Ovary (tissue), 9 donors: Measurements from ENCODE around the gene AKR1C3. TPM values are rescaled to one million over a fixed set of nuclear protein-coding genes. Genes with fewer than 3 reads are reported as not detected.
"Not testable (repeated sequence)": the region's sequence is repeated elsewhere in the genome, so short reads cannot be mapped to it uniquely, and the experiment has no call there.

ENCODE experiments used
- DNase-seq, 5 donors: peaks; one replicate each; pipeline ENCODE4 v3.0.0-alpha.2; 2019 to 2020
- H3K27ac ChIP-seq, 2 donors: fragments of 200-600 bp; one replicate each; pipeline versions ENCODE4 v1.5.1 to v1.8.0; 2019 to 2022
- H3K27me3 ChIP-seq: fragments of 200-600 bp; one replicate; pipeline ENCODE4 v1.8.0; 2022
- H3K36me3 ChIP-seq: fragments of 200-600 bp; sonication (generic); one replicate; pipeline ENCODE4 v1.5.1; 2019
- H3K4me1 ChIP-seq: one replicate; pipeline ENCODE4 v1.8.1; 2013; ENCODE audit warnings: mild to moderate bottlenecking, moderate library complexity; ENCODE audit not compliant: insufficient read depth
- H3K4me3 ChIP-seq: fragments of 200-600 bp; sonication (generic); one replicate; pipeline ENCODE4 v1.5.1; 2017
- H3K9me3 ChIP-seq, 2 donors: fragments of 200-600 bp in 1 of 2; sonication (generic) in 1 of 2; one replicate each; pipeline versions ENCODE4 v1.5.1 to v1.8.1; 2013 to 2019; ENCODE audit warnings: mild to moderate bottlenecking in 1 of 2, moderate library complexity in 1 of 2
- EP300 ChIP-seq: sonication (generic); formaldehyde crosslinking; IDR thresholded peaks from one replicate; pipeline ENCODE4 v1.6.1; 2017; ENCODE audit warnings: antibody characterized with exemption
- POLR2A ChIP-seq: fragments of 450-650 bp; IDR thresholded peaks from one replicate; pipeline ENCODE4 v1.6.1; 2017; ENCODE audit warnings: antibody characterized with exemption, mild to moderate bottlenecking, moderate library complexity
- WGBS, 3 donors: extraction: QIAGEN DNeasy Blood & Tissue Kit in 1 of 3; methylation state at CpG; one replicate each; pipeline versions ENCODE4 v1.1.5 to v1.1.7; 2013 to 2017; 5-methylcytosine and 5-hydroxymethylcytosine counted together
- intact Hi-C, 4 donors: fragments of 100-400 bp; cut with DNase I; formaldehyde crosslinking; loops; one replicate each; pipeline versions ENCODE4 v1.11.0 to v1.15.1; 2022 to 2023
- polyA plus RNA-seq, 2 donors: library from polyadenylated mRNA; stranded (reverse); fragments of 200-250 nt in 1 of 2; fragments of 350-450 nt in 1 of 2; fragmentation: Illumina TruSeq in 1 of 2; extraction: RNeasy Lipid Tissue Mini Kit (QIAGEN cat#74804) in 1 of 2; gene quantifications; one replicate each; pipeline ENCODE4 v1.2.3, GENCODE V29; 2013 to 2014
- total RNA-seq, 7 donors: library from RNA; depleted of rRNA in 2 of 7; stranded (reverse); fragments of >200 nt in 2 of 7; fragmentation: NEBNext Ultra II Directional in 3 of 7; extraction: Animal tissue kit (Norgen Biotek cat#: 25700) in 3 of 7; gene quantifications; one replicate each; pipeline versions ENCODE4 v1.1.0 to v1.2.4, GENCODE V29; 2016 to 2023
- TF ChIP-seq, protein P1 (sequence below), 3 donors: fragments of 450-650 bp in 2 of 3; fragments of 200-600 bp in 1 of 3; IDR thresholded peaks; one replicate each; pipeline versions ENCODE4 v1.5.1 to v1.8.0; 2016 to 2022; ENCODE audit warnings: antibody characterized with exemption in 3 of 3, mild to moderate bottlenecking in 1 of 3
- donor health status: DM: no; HTN: no; CAD: no; lungs with moderate emphysema.
- donor health status: DM: no; HTN: no; CAD: no.
- donor health status: Bipolar disorder and iron deficiency.
- donor health status: DM: yes; HTN: yes; CAD: no.
- donor health status: DM: no; HTN: no; CAD: no.
- donor health status: DM: yes; HTN: yes; CAD: no.

Gene AKR1C3
- total and polyA plus RNA-seq, 9 donors: 10.7 to 26.5 (median 18.5) TPM

DNA sequence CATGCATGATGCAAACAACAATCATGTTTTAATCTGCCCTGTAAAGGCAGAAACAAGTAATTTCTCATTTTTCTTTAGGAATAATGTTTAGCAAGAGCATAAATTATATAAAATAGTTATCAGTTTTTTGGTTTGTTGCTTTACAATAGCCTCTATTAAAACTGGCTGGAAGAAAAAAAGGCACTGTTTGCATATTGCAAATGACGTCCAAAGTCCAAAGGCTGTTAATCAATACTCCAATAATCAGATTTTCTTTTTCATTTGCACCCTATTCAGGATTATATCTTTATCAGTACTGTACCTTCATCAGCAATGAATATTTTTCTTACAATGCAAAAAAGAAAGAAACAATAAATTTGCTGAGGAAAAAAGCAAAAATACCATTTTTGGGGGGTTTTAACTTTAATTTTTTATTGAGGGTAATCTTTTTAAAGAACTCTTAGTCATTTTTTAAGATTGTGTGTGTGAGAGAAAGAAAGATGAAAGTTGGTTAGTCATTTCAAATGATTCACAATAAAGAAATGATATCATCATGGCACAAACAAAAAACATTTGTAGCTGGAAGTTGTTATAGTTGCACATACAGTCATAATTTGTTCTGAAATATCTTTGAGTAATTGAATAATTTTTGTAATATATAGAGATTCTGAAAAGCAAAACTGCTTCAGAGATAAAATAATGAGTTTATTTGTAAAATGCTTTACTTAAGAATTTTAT, 46.1 kb upstream of the AKR1C3 start:
- intact Hi-C loops: no loop called here
- WGBS, 3 donors: 68 to 70% (median 69%) methylated on average over 1 of the region's 1 CpG
- Histone ChIP-seq H3K4me3 (no peak overlapping the region), H3K36me3 (no peaks in the 10 kb centered on the region), H3K27me3 (no peaks in the 10 kb centered on the region), H3K4me1 (no peaks in the 10 kb centered on the region), H3K27ac (no peak overlapping the region), H3K9me3 (no peaks in the 10 kb centered on the region)
- DNase-seq: no peak
- TF ChIP-seq POLR2A: no peak
- no peak for TF ChIP-seq EP300
- TF ChIP-seq, protein P1, sequence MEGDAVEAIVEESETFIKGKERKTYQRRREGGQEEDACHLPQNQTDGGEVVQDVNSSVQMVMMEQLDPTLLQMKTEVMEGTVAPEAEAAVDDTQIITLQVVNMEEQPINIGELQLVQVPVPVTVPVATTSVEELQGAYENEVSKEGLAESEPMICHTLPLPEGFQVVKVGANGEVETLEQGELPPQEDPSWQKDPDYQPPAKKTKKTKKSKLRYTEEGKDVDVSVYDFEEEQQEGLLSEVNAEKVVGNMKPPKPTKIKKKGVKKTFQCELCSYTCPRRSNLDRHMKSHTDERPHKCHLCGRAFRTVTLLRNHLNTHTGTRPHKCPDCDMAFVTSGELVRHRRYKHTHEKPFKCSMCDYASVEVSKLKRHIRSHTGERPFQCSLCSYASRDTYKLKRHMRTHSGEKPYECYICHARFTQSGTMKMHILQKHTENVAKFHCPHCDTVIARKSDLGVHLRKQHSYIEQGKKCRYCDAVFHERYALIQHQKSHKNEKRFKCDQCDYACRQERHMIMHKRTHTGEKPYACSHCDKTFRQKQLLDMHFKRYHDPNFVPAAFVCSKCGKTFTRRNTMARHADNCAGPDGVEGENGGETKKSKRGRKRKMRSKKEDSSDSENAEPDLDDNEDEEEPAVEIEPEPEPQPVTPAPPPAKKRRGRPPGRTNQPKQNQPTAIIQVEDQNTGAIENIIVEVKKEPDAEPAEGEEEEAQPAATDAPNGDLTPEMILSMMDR (IDR thresholded peaks at IDR 0.05): no peak

DNA sequence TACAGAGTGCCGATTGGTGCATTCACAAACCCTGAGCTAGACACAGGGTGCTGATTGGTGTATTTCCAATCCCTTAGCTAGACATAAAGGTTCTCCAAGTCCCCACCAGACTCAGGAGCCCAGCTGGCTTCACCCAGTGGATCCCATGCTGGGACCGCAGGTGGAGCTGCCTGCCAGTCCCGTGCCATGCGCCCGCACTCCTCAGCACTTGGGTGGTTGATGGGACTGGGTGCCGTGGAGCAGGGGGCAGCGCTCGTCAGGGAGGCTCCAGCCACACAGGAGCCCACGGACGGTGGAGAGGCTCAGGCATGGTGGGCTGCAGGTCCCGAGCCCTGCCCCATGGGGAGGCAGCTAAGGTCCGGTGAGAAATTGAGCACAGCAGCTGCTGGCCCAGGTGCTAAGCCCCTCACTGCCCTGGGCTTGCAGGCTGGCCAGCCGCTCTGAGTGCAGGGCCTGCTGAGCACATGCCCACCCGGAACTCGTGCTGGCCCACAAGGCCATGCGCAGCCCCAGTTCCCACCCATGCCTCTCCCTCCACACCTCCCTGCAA, 41.2 kb upstream of the AKR1C3 start:
- intact Hi-C loops, H3K9me3 ChIP-seq, H3K27ac ChIP-seq, H3K4me3 ChIP-seq, H3K27me3 ChIP-seq, H3K36me3 ChIP-seq, H3K4me1 ChIP-seq, DNase-seq: not testable (repeated sequence)
- 94% methylated on average over 11 to 16 of the region's 16 CpGs for WGBS, 3 donors

- DNase-seq, H3K4me1 ChIP-seq, intact Hi-C loops, H3K36me3 ChIP-seq, H3K27ac ChIP-seq, H3K9me3 ChIP-seq, H3K27me3 ChIP-seq, H3K4me3 ChIP-seq: not testable (repeated sequence)
- 67 to 76% (median 72%) methylated on average over 2 of the region's 2 CpGs for WGBS, 3 donors
Observed at GRCh38 chr10:5054831-5055230, 39.4 kb upstream of the AKR1C3 start.

- H3K4me1 ChIP-seq, H3K27me3 ChIP-seq, H3K36me3 ChIP-seq, H3K27ac ChIP-seq, DNase-seq, H3K9me3 ChIP-seq, H3K4me3 ChIP-seq, intact Hi-C loops: not testable (repeated sequence)
- WGBS, 3 donors: 86 to 88% (median 87%) methylated on average over 8 of the region's 8 CpGs
Observed at GRCh38 chr10:5059267-5059666, 34.9 kb upstream of the AKR1C3 start.

- intact Hi-C loops, DNase-seq, H3K9me3 ChIP-seq, H3K4me3 ChIP-seq, H3K27me3 ChIP-seq, H3K4me1 ChIP-seq, H3K36me3 ChIP-seq, H3K27ac ChIP-seq: not testable (repeated sequence)
- 85 to 90% (median 88%) methylated on average over 12 to 13 of the region's 13 CpGs for WGBS, 3 donors
Observed at GRCh38 chr10:5060791-5061190, 33.4 kb upstream of the AKR1C3 start.

DNA sequence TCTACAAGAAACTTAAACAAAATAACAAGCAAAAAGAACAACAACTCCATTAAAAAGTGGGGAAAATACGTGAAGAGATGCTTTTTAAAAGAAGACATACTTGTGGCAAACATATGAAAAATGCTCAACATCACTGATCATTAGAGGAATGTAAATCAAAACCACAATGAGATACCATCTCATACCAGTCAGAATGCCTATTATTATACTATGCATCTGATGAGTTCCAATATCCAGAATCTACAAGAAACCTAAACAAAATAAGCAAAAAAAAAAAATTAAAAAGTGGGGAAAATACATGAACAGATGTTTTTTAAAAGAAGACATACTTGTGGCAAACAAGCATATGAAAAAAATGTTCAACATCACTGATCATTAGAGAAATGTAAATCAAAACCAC, 29.6 kb upstream of the AKR1C3 start:
- Histone ChIP-seq H3K27me3 (no peaks in the 10 kb centered on the region), H3K27ac (no peak overlapping the region), H3K4me1 (no peaks in the 10 kb centered on the region), H3K36me3 (no peaks in the 10 kb centered on the region), H3K4me3 (no peak overlapping the region), H3K9me3 (no peaks in the 10 kb centered on the region)
- 76 to 82% (median 80%) methylated on average over 1 of the region's 1 CpG for WGBS, 3 donors
- no peak for TF ChIP-seq EP300
- TF ChIP-seq, protein P1 (IDR thresholded peaks at IDR 0.05): no peak
- no peak for TF ChIP-seq POLR2A
- intact Hi-C loops: no loop called here
- DNase-seq: no peak
